ENCODE data around the gene GSPT1. TPM values are rescaled to one million over a fixed set of nuclear protein-coding genes. Genes with fewer than 3 reads are reported as not detected.

Gene GSPT1
- polyA plus RNA-seq, 2 of the 4 experiments (the other 2 are of a cell fraction), result 163 to 215 TPM

DNA sequence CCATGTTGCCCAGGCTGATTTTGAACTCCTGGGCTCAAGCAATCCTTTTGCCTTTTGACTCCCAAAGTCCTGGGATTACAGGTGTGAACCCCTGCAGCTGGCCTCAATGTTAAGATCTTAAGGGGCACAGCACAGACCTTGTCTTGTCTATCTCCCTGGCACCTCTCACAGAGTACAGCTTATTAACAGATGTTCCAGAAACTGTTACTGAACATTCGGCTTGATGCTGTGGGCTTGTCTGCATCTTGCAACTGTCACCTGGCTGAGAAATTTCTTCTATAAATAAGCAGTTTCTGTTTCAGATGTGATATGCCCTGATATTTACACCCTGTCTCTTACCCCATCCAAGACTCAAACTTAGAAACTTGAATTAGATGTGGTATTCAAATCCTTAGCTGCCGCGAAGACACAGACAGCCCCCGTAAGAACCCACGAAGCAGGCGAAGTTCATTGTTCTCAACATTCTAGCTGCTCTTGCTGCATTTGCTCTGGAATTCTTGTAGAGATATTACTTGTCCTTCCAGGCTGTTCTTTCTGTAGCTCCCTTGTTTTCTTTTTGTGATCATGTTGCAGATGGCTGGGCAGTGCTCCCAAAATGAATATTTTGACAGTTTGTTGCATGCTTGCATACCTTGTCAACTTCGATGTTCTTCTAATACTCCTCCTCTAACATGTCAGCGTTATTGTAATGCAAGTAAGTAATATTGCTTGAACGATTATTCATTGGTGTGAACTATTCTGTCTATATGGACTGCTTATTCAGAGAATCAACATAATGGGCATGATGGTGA is 49.2 kb upstream of the GSPT1 start, which contains the start of gene TNFRSF17:
Gene TNFRSF17 (plus strand): TSS at position 450 of the 791 bp plus-strand sequence. CDS start 115 bp downstream, at position 565.
- no peak for DNase-seq (ENCODE audit: low read depth in 1 of 2, low spot score in 1 of 2)
- WGBS (ENCODE audit: missing lambda C conversion rate), result 69% methylated on average over 9 of the region's 9 CpGs
- Histone ChIP-seq H3K9me3 (no peaks in the 10 kb centered on the region), H3K4me1 (no peaks in the 10 kb centered on the region), H3K4me2 (no peak within 1 kb of the TSS), H3K4me3 (no peak within 1 kb of the TSS), H3K27ac (no peak within 1 kb of the TSS)
- ChIA-PET POLR2A (interaction anchor here (2.0 kb wide), 1 partner anchor 12 kb away, joined by 7 read pairs; the partner anchor contains the start of gene SNX29), CTCF (interaction anchor here (0.7 to 3.8 kb wide), 4 partner anchors 16 to 251 kb away, joined by 3 to 27 read pairs (median 5); no protein-coding TSS in a partner anchor)
- TF ChIP-seq MYC (IDR thresholded peaks at IDR 0.05; ENCODE audit: borderline replicate concordance, low read length) (no peak), BHLHE40 (IDR thresholded peaks at IDR 0.05; ENCODE audit: low read depth, low read length) (no peak), RFX5 (IDR thresholded peaks at IDR 0.05) (no peak), NR3C1 (IDR thresholded peaks at IDR 0.05) (no peak), TFCP2L1 (CRISPR knock-in tag; IDR thresholded peaks at IDR 0.05) (no peak), FOSL2 (IDR thresholded peaks at IDR 0.05) (no peak), FOSL2 (CRISPR knock-in tag; IDR thresholded peaks at IDR 0.05) (no peak), EHF (CRISPR knock-in tag; IDR thresholded peaks at IDR 0.05) (no peak), EP300 (IDR thresholded peaks at IDR 0.05) (no peak), MAZ (IDR thresholded peaks at IDR 0.05; ENCODE audit: borderline replicate concordance, low read depth, low read length) (no peak), CHD4 (IDR thresholded peaks at IDR 0.05; ENCODE audit: borderline replicate concordance) (no peak), CBX8 (IDR thresholded peaks at IDR 0.05) (no peak), RNF2 (IDR thresholded peaks at IDR 0.05; ENCODE audit: borderline replicate concordance, low read depth) (no peak), CHD2 (IDR thresholded peaks at IDR 0.05; ENCODE audit: low read length, partially characterized antibody) (no peak)
- TF ChIP-seq, protein P1, sequence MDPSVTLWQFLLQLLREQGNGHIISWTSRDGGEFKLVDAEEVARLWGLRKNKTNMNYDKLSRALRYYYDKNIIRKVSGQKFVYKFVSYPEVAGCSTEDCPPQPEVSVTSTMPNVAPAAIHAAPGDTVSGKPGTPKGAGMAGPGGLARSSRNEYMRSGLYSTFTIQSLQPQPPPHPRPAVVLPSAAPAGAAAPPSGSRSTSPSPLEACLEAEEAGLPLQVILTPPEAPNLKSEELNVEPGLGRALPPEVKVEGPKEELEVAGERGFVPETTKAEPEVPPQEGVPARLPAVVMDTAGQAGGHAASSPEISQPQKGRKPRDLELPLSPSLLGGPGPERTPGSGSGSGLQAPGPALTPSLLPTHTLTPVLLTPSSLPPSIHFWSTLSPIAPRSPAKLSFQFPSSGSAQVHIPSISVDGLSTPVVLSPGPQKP (IDR thresholded peaks at IDR 0.05; ENCODE audit: low read depth, low read length), result no peak
- TF ChIP-seq, protein P2, sequence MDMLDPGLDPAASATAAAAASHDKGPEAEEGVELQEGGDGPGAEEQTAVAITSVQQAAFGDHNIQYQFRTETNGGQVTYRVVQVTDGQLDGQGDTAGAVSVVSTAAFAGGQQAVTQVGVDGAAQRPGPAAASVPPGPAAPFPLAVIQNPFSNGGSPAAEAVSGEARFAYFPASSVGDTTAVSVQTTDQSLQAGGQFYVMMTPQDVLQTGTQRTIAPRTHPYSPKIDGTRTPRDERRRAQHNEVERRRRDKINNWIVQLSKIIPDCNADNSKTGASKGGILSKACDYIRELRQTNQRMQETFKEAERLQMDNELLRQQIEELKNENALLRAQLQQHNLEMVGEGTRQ (IDR thresholded peaks at IDR 0.05), result no peak
- TF ChIP-seq, protein P3, sequence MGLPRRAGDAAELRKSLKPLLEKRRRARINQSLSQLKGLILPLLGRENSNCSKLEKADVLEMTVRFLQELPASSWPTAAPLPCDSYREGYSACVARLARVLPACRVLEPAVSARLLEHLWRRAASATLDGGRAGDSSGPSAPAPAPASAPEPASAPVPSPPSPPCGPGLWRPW (IDR thresholded peaks at IDR 0.05), result no peak
- TF ChIP-seq, protein P4, sequence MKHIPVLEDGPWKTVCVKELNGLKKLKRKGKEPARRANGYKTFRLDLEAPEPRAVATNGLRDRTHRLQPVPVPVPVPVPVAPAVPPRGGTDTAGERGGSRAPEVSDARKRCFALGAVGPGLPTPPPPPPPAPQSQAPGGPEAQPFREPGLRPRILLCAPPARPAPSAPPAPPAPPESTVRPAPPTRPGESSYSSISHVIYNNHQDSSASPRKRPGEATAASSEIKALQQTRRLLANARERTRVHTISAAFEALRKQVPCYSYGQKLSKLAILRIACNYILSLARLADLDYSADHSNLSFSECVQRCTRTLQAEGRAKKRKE (CRISPR knock-in tag; IDR thresholded peaks at IDR 0.05; ENCODE audit: low read depth), result no peak
- ATAC-seq, result no peak
- no peak for FAIRE-seq

DNA sequence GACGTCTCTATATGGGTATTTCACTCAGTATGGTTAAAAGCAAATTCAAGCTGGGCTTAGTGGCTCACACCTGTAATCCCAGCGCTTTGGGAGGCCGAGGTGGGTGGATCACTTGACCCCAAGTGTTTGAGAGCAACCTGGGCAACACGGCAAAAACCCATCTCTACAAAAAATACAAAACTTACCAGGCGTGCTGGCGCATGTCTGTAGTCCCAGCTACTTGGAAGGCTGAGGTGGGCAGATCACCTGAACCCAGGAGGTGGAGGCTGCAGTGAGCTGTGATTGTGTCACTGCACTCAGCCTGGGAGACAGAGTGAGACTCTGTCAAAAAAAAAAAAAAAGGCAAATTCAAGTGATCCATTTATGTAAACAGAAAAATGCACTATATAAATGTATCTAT is 48.0 kb upstream of the GSPT1 start:
- POLR2A ChIA-PET, result interaction anchor here (2.0 kb wide), 1 partner anchor 13 kb away, joined by 7 read pairs; the partner anchor contains the start of gene SNX29
- ATAC-seq (no peak), FAIRE-seq (no peak), DNase-seq (ENCODE audit: low read depth in 1 of 2, low spot score in 1 of 2) (no peak)
- Histone ChIP-seq H3K27ac (no peak overlapping the region), H3K4me3 (no peak overlapping the region), H3K4me2 (no peak overlapping the region), H3K9me3 (no peaks in the 10 kb centered on the region), H3K4me1 (no peaks in the 10 kb centered on the region)
- CTCF ChIA-PET, result interaction anchor here (1.1 to 3.8 kb wide), 3 partner anchors 8 to 132 kb away, joined by 3 to 27 read pairs (median 4); no protein-coding TSS in a partner anchor
- WGBS (ENCODE audit: missing lambda C conversion rate), result 47% methylated on average over 4 of the region's 6 CpGs
- TF ChIP-seq MAZ (IDR thresholded peaks at IDR 0.05; ENCODE audit: borderline replicate concordance, low read depth, low read length), result no peak
- TF ChIP-seq, protein P5, sequence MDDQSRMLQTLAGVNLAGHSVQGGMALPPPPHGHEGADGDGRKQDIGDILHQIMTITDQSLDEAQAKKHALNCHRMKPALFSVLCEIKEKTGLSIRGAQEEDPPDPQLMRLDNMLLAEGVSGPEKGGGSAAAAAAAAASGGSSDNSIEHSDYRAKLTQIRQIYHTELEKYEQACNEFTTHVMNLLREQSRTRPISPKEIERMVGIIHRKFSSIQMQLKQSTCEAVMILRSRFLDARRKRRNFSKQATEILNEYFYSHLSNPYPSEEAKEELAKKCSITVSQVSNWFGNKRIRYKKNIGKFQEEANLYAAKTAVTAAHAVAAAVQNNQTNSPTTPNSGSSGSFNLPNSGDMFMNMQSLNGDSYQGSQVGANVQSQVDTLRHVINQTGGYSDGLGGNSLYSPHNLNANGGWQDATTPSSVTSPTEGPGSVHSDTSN (IDR thresholded peaks at IDR 0.05), result no peak
- TF ChIP-seq CHD4 (IDR thresholded peaks at IDR 0.05; ENCODE audit: borderline replicate concordance), result no peak
- no peak for TF ChIP-seq HOXB13 (CRISPR knock-in tag; IDR thresholded peaks at IDR 0.05; ENCODE audit: low read depth)
- no peak for TF ChIP-seq FOSL2 (IDR thresholded peaks at IDR 0.05)
- no peak for TF ChIP-seq FOSL2 (CRISPR knock-in tag; IDR thresholded peaks at IDR 0.05)
- TF ChIP-seq RFX5 (IDR thresholded peaks at IDR 0.05), result no peak
- no peak for TF ChIP-seq CBX2 (IDR thresholded peaks at IDR 0.05; ENCODE audit: borderline replicate concordance, low read depth)
- TF ChIP-seq MAFK (IDR thresholded peaks at IDR 0.05; ENCODE audit: partially characterized antibody), result no peak
- no peak for TF ChIP-seq BHLHE40 (IDR thresholded peaks at IDR 0.05; ENCODE audit: low read depth, low read length)
- TF ChIP-seq PHF8 (IDR thresholded peaks at IDR 0.05; ENCODE audit: borderline replicate concordance, low read depth), result no peak
- TF ChIP-seq CEBPB (IDR thresholded peaks at IDR 0.05), result no peak
- TF ChIP-seq POLR2AphosphoS2 (conservative IDR thresholded peaks at IDR 0.05; ENCODE audit: low read length), result no peak
- TF ChIP-seq ZC3H11A (IDR thresholded peaks at IDR 0.05), result no peak
- TF ChIP-seq RARB (CRISPR knock-in tag; IDR thresholded peaks at IDR 0.05), result no peak
- TF ChIP-seq, protein P6, sequence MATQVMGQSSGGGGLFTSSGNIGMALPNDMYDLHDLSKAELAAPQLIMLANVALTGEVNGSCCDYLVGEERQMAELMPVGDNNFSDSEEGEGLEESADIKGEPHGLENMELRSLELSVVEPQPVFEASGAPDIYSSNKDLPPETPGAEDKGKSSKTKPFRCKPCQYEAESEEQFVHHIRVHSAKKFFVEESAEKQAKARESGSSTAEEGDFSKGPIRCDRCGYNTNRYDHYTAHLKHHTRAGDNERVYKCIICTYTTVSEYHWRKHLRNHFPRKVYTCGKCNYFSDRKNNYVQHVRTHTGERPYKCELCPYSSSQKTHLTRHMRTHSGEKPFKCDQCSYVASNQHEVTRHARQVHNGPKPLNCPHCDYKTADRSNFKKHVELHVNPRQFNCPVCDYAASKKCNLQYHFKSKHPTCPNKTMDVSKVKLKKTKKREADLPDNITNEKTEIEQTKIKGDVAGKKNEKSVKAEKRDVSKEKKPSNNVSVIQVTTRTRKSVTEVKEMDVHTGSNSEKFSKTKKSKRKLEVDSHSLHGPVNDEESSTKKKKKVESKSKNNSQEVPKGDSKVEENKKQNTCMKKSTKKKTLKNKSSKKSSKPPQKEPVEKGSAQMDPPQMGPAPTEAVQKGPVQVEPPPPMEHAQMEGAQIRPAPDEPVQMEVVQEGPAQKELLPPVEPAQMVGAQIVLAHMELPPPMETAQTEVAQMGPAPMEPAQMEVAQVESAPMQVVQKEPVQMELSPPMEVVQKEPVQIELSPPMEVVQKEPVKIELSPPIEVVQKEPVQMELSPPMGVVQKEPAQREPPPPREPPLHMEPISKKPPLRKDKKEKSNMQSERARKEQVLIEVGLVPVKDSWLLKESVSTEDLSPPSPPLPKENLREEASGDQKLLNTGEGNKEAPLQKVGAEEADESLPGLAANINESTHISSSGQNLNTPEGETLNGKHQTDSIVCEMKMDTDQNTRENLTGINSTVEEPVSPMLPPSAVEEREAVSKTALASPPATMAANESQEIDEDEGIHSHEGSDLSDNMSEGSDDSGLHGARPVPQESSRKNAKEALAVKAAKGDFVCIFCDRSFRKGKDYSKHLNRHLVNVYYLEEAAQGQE (IDR thresholded peaks at IDR 0.05), result no peak
